ENCODE data around the gene TRAT1. TPM values are rescaled to one million over a fixed set of nuclear protein-coding genes. Genes with fewer than 3 reads are reported as not detected.

The TRAT1 gene
- total and polyA plus RNA-seq, 9 donors = 0.15 to 1.7 (median 0.55) TPM; not detected in 3

DNA sequence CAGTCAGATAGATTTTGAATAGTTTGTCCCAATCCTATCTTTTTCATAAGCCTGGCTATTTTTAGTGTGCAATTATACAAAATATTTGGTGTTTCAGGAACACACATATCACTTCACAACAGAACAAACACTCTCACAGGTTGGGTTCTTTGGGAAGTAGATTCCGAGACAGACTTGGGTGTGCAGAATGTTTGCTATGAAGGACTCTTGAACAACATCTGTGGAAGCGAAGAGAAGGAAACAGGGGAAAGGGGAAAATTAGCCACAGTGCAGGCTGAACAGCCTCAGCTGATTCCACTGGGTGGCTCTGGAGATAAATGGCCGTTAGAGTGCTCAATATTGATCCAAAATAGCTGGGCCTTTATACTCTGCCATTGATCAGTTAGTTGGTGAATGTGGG lies 69.2 kb downstream of the TRAT1 start:
- Histone ChIP-seq H3K4me3 (no peak overlapping the region), H3K27ac (no peak overlapping the region), H3K4me1 (ENCODE audit: insufficient read depth) (no peaks in the 10 kb centered on the region), H3K9me3 (no peaks in the 10 kb centered on the region), H3K27me3 (no peaks in the 10 kb centered on the region), H3K36me3 (no peaks in the 10 kb centered on the region)
- DNase-seq = no peak
- 60 to 80% (median 64%) methylated on average over 3 of the region's 3 CpGs for WGBS, 3 donors
- intact Hi-C loops (cut with DNase I) = no loop called here
- TF ChIP-seq CTCF (IDR thresholded peaks at IDR 0.05) (no peak), EP300 (IDR thresholded peaks at IDR 0.05) (no peak), POLR2A (IDR thresholded peaks at IDR 0.05) (no peak)

DNA sequence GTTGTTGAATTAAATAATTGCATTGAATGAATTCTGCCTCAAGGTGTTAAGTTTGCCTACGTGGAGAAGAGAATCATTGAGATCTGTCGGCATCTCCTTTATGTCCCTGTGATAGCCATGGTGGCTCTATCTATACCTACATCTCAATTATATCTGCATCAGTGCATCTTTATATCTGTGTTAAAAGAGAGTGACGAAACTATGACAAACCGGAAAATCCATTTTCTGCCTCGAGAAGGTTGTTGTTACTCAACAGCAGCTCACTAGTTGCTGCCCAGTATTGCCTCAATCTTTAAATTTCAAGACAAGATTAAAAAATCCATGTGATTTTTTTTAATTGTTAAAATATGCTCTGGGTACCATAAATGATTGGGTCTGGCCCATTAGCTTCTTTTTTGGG lies 72.4 kb downstream of the TRAT1 start:
- TF ChIP-seq CTCF (IDR thresholded peaks at IDR 0.05) (no peak), EP300 (IDR thresholded peaks at IDR 0.05) (no peak), POLR2A (IDR thresholded peaks at IDR 0.05) (no peak)
- no peak overlapping the region for H3K4me3 ChIP-seq
- no peak for DNase-seq
- no peak overlapping the region for H3K27ac ChIP-seq
- H3K27me3 ChIP-seq = no peaks in the 10 kb centered on the region
- intact Hi-C loops (cut with DNase I) = no loop called here
- H3K36me3 ChIP-seq = no peaks in the 10 kb centered on the region
- no peaks in the 10 kb centered on the region for H3K9me3 ChIP-seq
- WGBS, 3 donors = 92 to 94% (median 94%) methylated on average over 5 of the region's 5 CpGs
- H3K4me1 ChIP-seq (ENCODE audit: insufficient read depth) = no peaks in the 10 kb centered on the region

DNA sequence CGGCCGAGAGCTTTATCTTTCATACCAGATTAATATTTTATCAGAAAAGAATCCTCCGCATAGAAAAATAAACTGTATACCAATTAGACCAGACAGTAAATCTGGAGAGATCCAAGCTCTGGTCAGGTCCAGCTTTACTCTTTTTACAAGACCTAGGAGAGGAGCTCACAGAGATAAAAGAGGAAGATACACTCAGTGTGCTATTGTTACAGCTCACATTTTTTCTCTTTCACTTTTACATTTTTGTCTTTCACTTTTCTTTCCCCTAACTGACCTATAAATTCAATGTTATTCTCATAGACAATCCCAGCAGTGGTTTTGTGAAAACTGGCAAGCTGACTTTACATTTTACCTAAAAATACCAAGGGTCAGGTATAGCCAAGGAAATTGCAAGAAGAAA lies 75.3 kb downstream of the TRAT1 start:
- DNase-seq = no peak
- Histone ChIP-seq H3K4me1 (ENCODE audit: insufficient read depth) (no peaks in the 10 kb centered on the region), H3K27me3 (no peaks in the 10 kb centered on the region), H3K9me3 (no peaks in the 10 kb centered on the region), H3K27ac (no peak overlapping the region), H3K36me3 (no peaks in the 10 kb centered on the region), H3K4me3 (no peak overlapping the region)
- WGBS, 3 donors = 33 to 72% (median 58%) methylated on average over 3 of the region's 3 CpGs
- intact Hi-C loops (cut with DNase I) = no loop called here
- TF ChIP-seq POLR2A (IDR thresholded peaks at IDR 0.05) (no peak), CTCF (IDR thresholded peaks at IDR 0.05) (no peak)

DNA sequence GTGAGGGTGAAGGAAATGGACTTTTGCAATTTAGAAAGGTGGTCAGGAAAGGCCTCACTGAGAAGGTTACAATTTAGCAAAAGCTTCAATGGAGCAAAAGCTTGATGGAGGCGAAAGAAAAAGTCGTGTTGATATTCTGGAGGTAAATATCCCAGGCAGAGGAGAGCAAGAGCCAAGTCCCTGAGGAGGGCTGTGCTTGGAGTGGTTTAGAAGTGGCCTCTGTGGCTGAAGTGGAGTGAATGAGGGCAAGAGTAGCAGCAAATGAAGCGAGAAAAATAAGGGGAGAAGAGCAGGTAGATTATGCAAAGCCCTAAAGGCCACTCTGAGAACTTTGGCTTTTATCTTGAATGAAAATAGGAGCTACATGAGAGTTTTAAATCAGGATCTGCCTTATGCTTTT lies 76.9 kb downstream of the TRAT1 start:
- no peak overlapping the region for H3K4me3 ChIP-seq
- DNase-seq = no peak
- intact Hi-C loops (cut with DNase I) = no loop called here
- H3K36me3 ChIP-seq = no peaks in the 10 kb centered on the region
- no peaks in the 10 kb centered on the region for H3K27me3 ChIP-seq
- no peaks in the 10 kb centered on the region for H3K4me1 ChIP-seq (ENCODE audit: insufficient read depth)
- H3K27ac ChIP-seq = no peak overlapping the region
- TF ChIP-seq EP300 (IDR thresholded peaks at IDR 0.05) (no peak), POLR2A (IDR thresholded peaks at IDR 0.05) (no peak), CTCF (IDR thresholded peaks at IDR 0.05) (no peak)
- H3K9me3 ChIP-seq = no peaks in the 10 kb centered on the region
- 82 to 84% (median 82%) methylated on average over 3 of the region's 3 CpGs for WGBS, 3 donors

Other genes with a start within 250 kb of the TRAT1 start
- 1 to 10 TPM; 1.7 to 6.3 (median 5.1) TPM for gene CIP2A, start 233.3 kb upstream of the TRAT1 start, total RNA-seq
- 1 to 10 TPM; 1.9 to 3.0 TPM for gene CIP2A, start 233.3 kb upstream of the TRAT1 start, polyA plus RNA-seq
- 10 to 100 TPM in 6 of 7 donors, 1 to 10 TPM in 1; 7.2 to 20.5 (median 14.5) TPM for gene DZIP3, start 233.1 kb upstream of the TRAT1 start, total RNA-seq
- gene DZIP3, start 233.1 kb upstream of the TRAT1 start, polyA plus RNA-seq = 10 to 100 TPM in 1 of 2 donors, 1 to 10 TPM in 1; 5.0 to 11.3 TPM
- not detected for gene RETNLB, start 65.4 kb upstream of the TRAT1 start, total RNA-seq
- gene RETNLB, start 65.4 kb upstream of the TRAT1 start, polyA plus RNA-seq = not detected
- not detected for gene GUCA1C, start 131.1 kb downstream of the TRAT1 start, total RNA-seq
- gene GUCA1C, start 131.1 kb downstream of the TRAT1 start, polyA plus RNA-seq = 1 to 10 TPM in 1 of 2 donors, under 1 TPM in 1; 0.38 to 1.8 TPM